ENCODE results near the gene ABTB1.
"Not testable (repeated sequence)": the region's sequence is repeated elsewhere in the genome, so short reads cannot be mapped to it uniquely, and the experiment has no call there.

Gene ABTB1

DNA sequence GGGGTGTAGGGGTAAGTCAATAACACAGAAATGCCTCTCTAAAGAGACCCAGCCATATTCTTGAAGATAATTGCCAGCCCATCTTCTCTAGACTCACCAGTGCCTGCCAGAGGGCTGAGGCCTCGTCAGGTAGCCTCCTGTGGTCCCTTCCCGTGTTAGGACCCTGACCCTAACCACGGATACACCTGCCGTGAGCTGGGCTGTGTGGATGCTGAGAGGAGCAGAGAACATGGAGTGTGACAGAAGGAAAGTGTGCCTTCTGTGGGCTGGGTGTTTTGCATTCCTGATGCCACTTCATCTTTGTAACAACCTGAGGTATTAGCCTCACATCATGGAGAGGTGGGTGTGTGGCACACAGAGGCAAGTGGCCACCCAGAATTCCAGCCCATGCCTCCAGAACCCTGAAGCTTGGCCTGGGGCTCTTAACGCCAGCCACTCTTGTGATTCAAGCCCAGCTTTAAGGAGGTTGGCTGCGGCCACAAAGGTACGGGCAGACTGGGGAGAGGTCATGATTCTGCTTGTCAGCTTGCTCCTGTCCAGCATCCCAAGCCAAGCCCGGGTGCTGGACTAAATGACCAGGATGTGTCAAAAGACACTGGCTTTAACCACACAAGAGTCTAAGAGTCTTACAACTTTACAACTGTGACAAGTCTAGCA is 21.1 kb upstream of the ABTB1 start:
- Histone ChIP-seq H3F3A (ENCODE audit: insufficient read depth, low read length) (no peaks in the 10 kb centered on the region), H3K9me2 (replicated peaks; ENCODE audit: insufficient read depth, low read length) (no peaks in the 10 kb centered on the region), H3K4me2 (ENCODE audit: low read depth, low read length) (no peak overlapping the region), H3K4me3 (ENCODE audit: low read length) (no peak overlapping the region), H2AFZ (ENCODE audit: low read length) (no peak overlapping the region), H3K36me3 (replicated peaks; ENCODE audit: insufficient read depth, low read length) (no peaks in the 10 kb centered on the region), H3K4me1 (ENCODE audit: low read length) (no peaks in the 10 kb centered on the region), H3K27me3 (replicated peaks; ENCODE audit: insufficient read depth, low read length) (no peaks in the 10 kb centered on the region), H3K27ac (ENCODE audit: low read length) (no peak overlapping the region), H3K9me3 (replicated peaks; ENCODE audit: insufficient read depth, low read length) (no peaks in the 10 kb centered on the region), H3K79me2 (ENCODE audit: low read length) (no peaks in the 10 kb centered on the region), H3K9ac (ENCODE audit: low read length) (no peak overlapping the region), H4K20me1 (ENCODE audit: insufficient read depth, low read length) (no peaks in the 10 kb centered on the region)
- DNase-seq = no peak
- TF ChIP-seq EZH2phosphoT487 (IDR thresholded peaks at IDR 0.05; ENCODE audit: low read length) (no peak), EZH2 (optimal IDR thresholded peaks at IDR 0.05; ENCODE audit: low read depth, low read length) (no peak)
- TF ChIP-seq, protein P1, sequence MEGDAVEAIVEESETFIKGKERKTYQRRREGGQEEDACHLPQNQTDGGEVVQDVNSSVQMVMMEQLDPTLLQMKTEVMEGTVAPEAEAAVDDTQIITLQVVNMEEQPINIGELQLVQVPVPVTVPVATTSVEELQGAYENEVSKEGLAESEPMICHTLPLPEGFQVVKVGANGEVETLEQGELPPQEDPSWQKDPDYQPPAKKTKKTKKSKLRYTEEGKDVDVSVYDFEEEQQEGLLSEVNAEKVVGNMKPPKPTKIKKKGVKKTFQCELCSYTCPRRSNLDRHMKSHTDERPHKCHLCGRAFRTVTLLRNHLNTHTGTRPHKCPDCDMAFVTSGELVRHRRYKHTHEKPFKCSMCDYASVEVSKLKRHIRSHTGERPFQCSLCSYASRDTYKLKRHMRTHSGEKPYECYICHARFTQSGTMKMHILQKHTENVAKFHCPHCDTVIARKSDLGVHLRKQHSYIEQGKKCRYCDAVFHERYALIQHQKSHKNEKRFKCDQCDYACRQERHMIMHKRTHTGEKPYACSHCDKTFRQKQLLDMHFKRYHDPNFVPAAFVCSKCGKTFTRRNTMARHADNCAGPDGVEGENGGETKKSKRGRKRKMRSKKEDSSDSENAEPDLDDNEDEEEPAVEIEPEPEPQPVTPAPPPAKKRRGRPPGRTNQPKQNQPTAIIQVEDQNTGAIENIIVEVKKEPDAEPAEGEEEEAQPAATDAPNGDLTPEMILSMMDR (IDR thresholded peaks at IDR 0.05; ENCODE audit: low read length) = no peak

DNA sequence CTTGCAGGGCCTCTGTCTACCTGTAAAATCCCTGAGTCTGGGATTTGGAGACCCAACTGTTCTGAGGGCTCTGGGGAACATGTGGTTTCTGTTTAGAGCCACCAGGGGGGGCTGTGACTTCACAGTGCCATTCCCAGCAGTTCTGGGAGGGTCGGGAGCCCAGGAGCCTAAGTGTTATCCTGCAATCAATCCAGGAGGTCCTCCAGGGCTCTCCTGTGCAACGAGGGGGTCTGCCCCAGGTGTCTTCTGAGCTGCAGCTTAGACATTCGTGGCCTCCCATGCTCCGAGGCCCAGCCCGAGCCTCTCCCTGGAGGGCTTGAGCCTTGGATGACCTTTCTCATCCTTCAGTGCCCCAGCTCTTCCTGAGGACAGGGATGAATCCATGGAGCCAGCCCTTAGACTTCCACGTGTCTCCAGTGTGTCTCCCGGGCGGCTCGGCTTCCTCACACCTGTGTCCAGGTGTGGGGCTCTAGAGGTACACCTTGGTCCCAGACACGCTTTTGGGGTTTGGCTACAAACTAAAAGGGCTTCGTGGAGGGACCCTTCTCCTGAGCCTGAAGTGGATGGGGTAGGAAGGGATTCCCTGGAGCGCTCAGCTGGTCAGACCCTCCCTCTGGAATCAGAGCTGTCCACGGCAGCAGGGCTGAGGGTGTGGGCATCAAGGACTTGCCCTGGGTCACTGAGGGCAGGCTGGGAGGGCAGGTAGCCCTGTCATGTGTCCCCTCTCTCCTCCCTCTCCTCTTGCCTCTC is 20.3 kb upstream of the ABTB1 start:
- Histone ChIP-seq H3K9me2 (replicated peaks; ENCODE audit: insufficient read depth, low read length) (no peaks in the 10 kb centered on the region), H3K4me2 (ENCODE audit: low read depth, low read length) (no peak overlapping the region), H3F3A (ENCODE audit: insufficient read depth, low read length) (no peaks in the 10 kb centered on the region), H3K9ac (ENCODE audit: low read length) (no peak overlapping the region), H3K4me3 (ENCODE audit: low read length) (no peak overlapping the region), H4K20me1 (ENCODE audit: insufficient read depth, low read length) (no peaks in the 10 kb centered on the region), H3K79me2 (ENCODE audit: low read length) (no peaks in the 10 kb centered on the region), H3K9me3 (replicated peaks; ENCODE audit: insufficient read depth, low read length) (no peaks in the 10 kb centered on the region), H2AFZ (ENCODE audit: low read length) (no peak overlapping the region), H3K36me3 (replicated peaks; ENCODE audit: insufficient read depth, low read length) (no peaks in the 10 kb centered on the region), H3K4me1 (ENCODE audit: low read length) (no peaks in the 10 kb centered on the region), H3K27ac (ENCODE audit: low read length) (no peak overlapping the region), H3K27me3 (replicated peaks; ENCODE audit: insufficient read depth, low read length) (no peaks in the 10 kb centered on the region)
- TF ChIP-seq EZH2 (optimal IDR thresholded peaks at IDR 0.05; ENCODE audit: low read depth, low read length) = no peak
- TF ChIP-seq, protein P1 (IDR thresholded peaks at IDR 0.05; ENCODE audit: low read length) = peak; percentile 85
- DNase-seq = peak; percentile 30

DNA sequence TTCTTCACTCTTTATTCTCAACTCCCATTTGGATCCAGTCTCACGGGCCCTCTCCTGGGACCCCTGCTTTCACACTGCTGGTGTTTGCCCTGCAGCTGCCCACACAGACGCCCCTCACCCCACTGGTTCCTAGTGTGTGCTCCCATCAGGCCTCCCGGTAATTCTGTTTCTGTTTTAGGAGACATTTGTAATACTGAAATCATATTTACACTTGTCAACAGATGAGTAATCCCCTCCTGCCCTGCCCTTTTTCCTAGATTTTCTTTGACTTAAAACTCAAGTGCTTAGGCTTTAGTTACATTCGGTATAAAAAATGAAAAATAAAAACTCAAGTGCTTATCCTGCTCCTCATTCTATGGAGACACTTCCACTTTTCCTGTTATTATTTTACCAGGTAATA is 18.4 kb upstream of the ABTB1 start:
- Histone ChIP-seq H3K27ac (ENCODE audit: low read length) (no peak overlapping the region), H4K20me1 (ENCODE audit: insufficient read depth, low read length) (no peaks in the 10 kb centered on the region), H3K27me3 (replicated peaks; ENCODE audit: insufficient read depth, low read length) (no peaks in the 10 kb centered on the region), H3K9me2 (replicated peaks; ENCODE audit: insufficient read depth, low read length) (no peaks in the 10 kb centered on the region), H3K9me3 (replicated peaks; ENCODE audit: insufficient read depth, low read length) (no peaks in the 10 kb centered on the region), H3K4me3 (ENCODE audit: low read length) (no peak overlapping the region), H3F3A (ENCODE audit: insufficient read depth, low read length) (no peaks in the 10 kb centered on the region), H2AFZ (ENCODE audit: low read length) (no peak overlapping the region), H3K4me1 (ENCODE audit: low read length) (no peaks in the 10 kb centered on the region), H3K9ac (ENCODE audit: low read length) (no peak overlapping the region), H3K79me2 (ENCODE audit: low read length) (no peaks in the 10 kb centered on the region), H3K4me2 (ENCODE audit: low read depth, low read length) (no peak overlapping the region), H3K36me3 (replicated peaks; ENCODE audit: insufficient read depth, low read length) (no peaks in the 10 kb centered on the region)
- no peak for DNase-seq
- TF ChIP-seq EZH2 (optimal IDR thresholded peaks at IDR 0.05; ENCODE audit: low read depth, low read length) (no peak), EZH2phosphoT487 (IDR thresholded peaks at IDR 0.05; ENCODE audit: low read length) (no peak)
- TF ChIP-seq, protein P1 (IDR thresholded peaks at IDR 0.05; ENCODE audit: low read length) = no peak

DNA sequence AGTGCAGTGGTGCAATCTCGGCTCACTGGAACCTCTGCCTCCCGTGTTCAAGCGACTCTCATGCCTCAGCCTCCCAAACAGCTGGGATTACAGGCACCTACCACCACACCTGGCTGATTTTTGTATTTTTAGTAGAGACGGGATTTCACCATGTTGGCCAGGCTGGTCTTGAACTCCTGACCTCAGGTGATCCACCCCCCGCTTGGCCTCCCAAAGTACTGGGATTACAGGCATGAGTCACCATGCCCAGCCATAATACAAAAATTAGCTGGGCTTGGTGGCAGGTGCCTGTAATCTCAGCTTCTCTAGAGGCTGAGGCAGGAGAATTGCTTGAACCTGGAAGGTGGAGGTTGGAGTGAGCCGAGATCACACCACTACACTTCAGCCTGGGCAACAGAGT is 17.8 kb upstream of the ABTB1 start:
- not testable (repeated sequence) for H3K9ac ChIP-seq (ENCODE audit: low read length); H3K79me2 ChIP-seq (ENCODE audit: low read length); H2AFZ ChIP-seq (ENCODE audit: low read length); H3K9me2 ChIP-seq (replicated peaks; ENCODE audit: insufficient read depth, low read length); H3K36me3 ChIP-seq (replicated peaks; ENCODE audit: insufficient read depth, low read length); H4K20me1 ChIP-seq (ENCODE audit: insufficient read depth, low read length); H3K9me3 ChIP-seq (replicated peaks; ENCODE audit: insufficient read depth, low read length); H3F3A ChIP-seq (ENCODE audit: insufficient read depth, low read length); H3K4me1 ChIP-seq (ENCODE audit: low read length); H3K4me2 ChIP-seq (ENCODE audit: low read depth, low read length); H3K27me3 ChIP-seq (replicated peaks; ENCODE audit: insufficient read depth, low read length); H3K27ac ChIP-seq (ENCODE audit: low read length); DNase-seq; H3K4me3 ChIP-seq (ENCODE audit: low read length)
